GM23338 (cell line): ENCODE results near the gene TBCD. TPM values are rescaled to one million over a fixed set of nuclear protein-coding genes. Genes with fewer than 3 reads are reported as not detected.
A peak's percentile ranks its signal among the peaks of the same experiment; 100 is the strongest.

Experiments
- ATAC-seq: fragments of 200-7000 bp; cut with Tn5 transposase; 3 replicates; pipeline ENCODE4 v1.9.1; 2020
- DNase-seq: peaks from one replicate; pipeline ENCODE4 v3.0.0-alpha.2; 2015; ENCODE audit warnings: low spot score
- H2AFZ ChIP-seq: fragments of 200-600 bp; sonication (generic); 2 replicates; pipeline ENCODE4 v1.8.0; 2016; ENCODE audit warnings: antibody characterized with exemption, mild to moderate bottlenecking, moderate library complexity
- H3F3A ChIP-seq: fragments of 200-600 bp; sonication (generic); replicated peaks from 2 replicates; pipeline ENCODE4 v1.8.0; 2017; ENCODE audit warnings: antibody characterized with exemption, mixed run types, low read depth
- H3K27ac ChIP-seq: fragments of 200-600 bp; sonication (generic); 2 replicates; pipeline ENCODE4 v1.6.1; 2016; ENCODE audit warnings: low read depth
- H3K27me3 ChIP-seq: fragments of 200-600 bp; sonication (generic); 2 replicates; pipeline ENCODE4 v1.8.0; 2016; ENCODE audit warnings: mild to moderate bottlenecking, mixed run types, moderate library complexity; ENCODE audit not compliant: insufficient read depth
- H3K36me3 ChIP-seq: fragments of 200-600 bp; sonication (generic); 2 replicates; pipeline ENCODE4 v1.8.0; 2016; ENCODE audit warnings: mild to moderate bottlenecking; ENCODE audit not compliant: insufficient read depth
- H3K4me1 ChIP-seq: fragments of 200-600 bp; sonication (generic); 2 replicates; pipeline ENCODE4 v1.8.0; 2016; ENCODE audit warnings: mild to moderate bottlenecking, moderate library complexity; ENCODE audit not compliant: insufficient read depth
- H3K4me2 ChIP-seq: fragments of 200-600 bp; sonication (generic); 2 replicates; pipeline ENCODE4 v1.7.1; 2017; ENCODE audit warnings: mixed run types
- H3K4me3 ChIP-seq: fragments of 200-600 bp; sonication (generic); 2 replicates; pipeline ENCODE4 v1.6.1; 2016; ENCODE audit warnings: mixed run types
- H3K79me2 ChIP-seq: fragments of 200-600 bp; sonication (generic); replicated peaks from 2 replicates; pipeline ENCODE4 v1.8.0; 2017; ENCODE audit warnings: mild to moderate bottlenecking; ENCODE audit not compliant: insufficient read depth
- H3K9me2 ChIP-seq: fragments of 200-600 bp; sonication (generic); 2 replicates; pipeline ENCODE4 v1.8.0; 2017; ENCODE audit not compliant: insufficient read depth
- H4K20me1 ChIP-seq: fragments of 200-600 bp; sonication (generic); replicated peaks from 2 replicates; pipeline ENCODE4 v1.8.0; 2017; ENCODE audit warnings: mild to moderate bottlenecking; ENCODE audit not compliant: insufficient read depth
- H3K27ac Mint-ChIP-seq: 2 replicates; pipeline ENCODE4 v1.8.0; 2020; ENCODE audit warnings: inconsistent platforms, mild to moderate bottlenecking, moderate library complexity, mixed read lengths
- H3K27me3 Mint-ChIP-seq: 3 replicates; pipeline ENCODE4 v1.8.0; 2022; ENCODE audit warnings: low read depth, mild to moderate bottlenecking, moderate library complexity, mixed read lengths, inconsistent platforms; ENCODE audit not compliant: insufficient read depth, poor library complexity
- H3K36me3 Mint-ChIP-seq: 3 replicates; pipeline ENCODE4 v1.8.0; 2021; ENCODE audit warnings: low read depth, mild to moderate bottlenecking, inconsistent platforms, moderate library complexity, mixed read lengths
- H3K4me1 Mint-ChIP-seq: 3 replicates; pipeline ENCODE4 v1.8.0; 2020; ENCODE audit warnings: mild to moderate bottlenecking, inconsistent platforms, mixed read lengths
- H3K4me3 Mint-ChIP-seq: 3 replicates; pipeline ENCODE4 v1.8.0; 2021; ENCODE audit warnings: moderate library complexity, mild to moderate bottlenecking, inconsistent platforms, mixed read lengths
- H3K9me3 Mint-ChIP-seq: 3 replicates; pipeline ENCODE4 v1.8.0; 2020; ENCODE audit warnings: moderate library complexity, mild to moderate bottlenecking, inconsistent platforms, mixed read lengths
- CREB1 ChIP-seq: fragments of 250-450 bp; sonication (Bioruptor Pico); IDR thresholded peaks from 2 replicates; pipeline ENCODE4 v1.5.0; 2020; ENCODE audit warnings: low read depth, mild to moderate bottlenecking, moderate library complexity
- CTCF ChIP-seq, 2 experiments: fragments of 200-600 bp in 1 of 2; sonication (generic) in 1 of 2; conservative IDR thresholded peaks; 2 replicates each; pipeline versions ENCODE4 v1.5.1 to v1.6.1; 2016 to 2017; ENCODE audit warnings: antibody characterized with exemption in 2 of 2, low read depth in 2 of 2, mild to moderate bottlenecking in 2 of 2, moderate library complexity in 1 of 2
- EZH2 ChIP-seq: fragments of 200-600 bp; sonication (generic); IDR thresholded peaks from one replicate; pipeline ENCODE4 v1.8.0; 2017; ENCODE audit warnings: antibody characterized with exemption, mild to moderate bottlenecking, low read depth; ENCODE audit not compliant: unreplicated experiment
- NANOG ChIP-seq: IDR thresholded peaks from 2 replicates; pipeline ENCODE4 v1.6.1; 2016; ENCODE audit warnings: antibody characterized with exemption, borderline replicate concordance
- ZNF114 ChIP-seq: fragments of 250-450 bp; sonication (Bioruptor Pico); IDR thresholded peaks from 2 replicates; pipeline ENCODE4 v1.5.0; 2020; ENCODE audit warnings: mild to moderate bottlenecking, moderate library complexity
- ZNF331 ChIP-seq: fragments of 250-450 bp; sonication (Bioruptor Pico); IDR thresholded peaks from 2 replicates; pipeline ENCODE4 v1.5.0; 2020; ENCODE audit warnings: low read depth, mild to moderate bottlenecking, moderate library complexity
- ZNF462 ChIP-seq: fragments of 250-450 bp; sonication (Bioruptor Pico); IDR thresholded peaks from 2 replicates; pipeline ENCODE4 v1.5.0; 2020; ENCODE audit warnings: mild to moderate bottlenecking, moderate library complexity
- polyA plus RNA-seq: library from polyadenylated mRNA; unstranded; fragments of >200 nt; fragmentation: Nextera tagmentation; extraction: Ambion mirVana; gene quantifications from 2 replicates; pipeline ENCODE4 v1.2.1, GENCODE V29; 2016
- total RNA-seq: library from RNA; depleted of rRNA; stranded (reverse); fragments of >200 nt; shearing (Covaris generic); gene quantifications from 2 replicates; pipeline ENCODE4 v1.2.3, GENCODE V29; 2014

Gene TBCD
- total and polyA plus RNA-seq, 2 experiments from 2014 or later = 75.0 to 116 TPM

- H4K20me1 ChIP-seq = peaks cover 8% of the 10 kb centered on the region
- no peaks in the 10 kb centered on the region for H3K36me3 ChIP-seq
- peaks cover 8% of the 10 kb centered on the region for H3K9me3 Mint-ChIP-seq
- H3K79me2 ChIP-seq = peaks cover 13% of the 10 kb centered on the region; the same call in 1 of the 2 replicates
- H3K4me2 ChIP-seq = no peak overlapping the region
- no peak overlapping the region for H2AFZ ChIP-seq
- H3K9me2 ChIP-seq = no peaks in the 10 kb centered on the region
- no peak for DNase-seq
- no peak for TF ChIP-seq EZH2
- TF ChIP-seq ZNF462 (CRISPR knock-in tag) = no peak
- no peak for TF ChIP-seq ZNF114 (CRISPR knock-in tag)
- TF ChIP-seq NANOG = no peak
- TF ChIP-seq CREB1 (CRISPR knock-in tag) = no peak
- TF ChIP-seq CTCF (conservative IDR thresholded peaks at IDR 0.05; ENCODE audit: low read depth in 2 of 2) = no peak
- TF ChIP-seq ZNF331 = no peak
- H3K27me3 Mint-ChIP-seq = peaks cover 7% of the 10 kb centered on the region
- no peaks in the 10 kb centered on the region for H3K27me3 ChIP-seq
- peaks cover 21% of the 10 kb centered on the region for H3K36me3 Mint-ChIP-seq
- 0 out of 2 replicates have a peak, but pooled peaks cover 2% of the 10 kb centered on the region for H3F3A ChIP-seq
- H3K4me3 ChIP-seq = no peak overlapping the region
- 0 out of 2 replicates have a peak overlapping the region, but pooled peaks have one; percentile 14 for H3K27ac ChIP-seq
- H3K4me1 ChIP-seq = no peaks in the 10 kb centered on the region
- H3K27ac Mint-ChIP-seq = no peak overlapping the region; the same call in 1 of the 2 replicates
- H3K4me3 Mint-ChIP-seq = no peak overlapping the region
- peaks cover 12% of the 10 kb centered on the region for H3K4me1 Mint-ChIP-seq
- ATAC-seq = peak; percentile 75
Measured at GRCh38 chr17:82848022-82848592, 96.2 kb downstream of the TBCD start.
